ENCODE measurements around the gene NUP62. TPM values are rescaled to one million over a fixed set of nuclear protein-coding genes. Genes with fewer than 3 reads are reported as not detected.

The NUP62 gene
- total RNA-seq, 1 experiment from 2014 or later: 85.2 TPM

- H3K4me1 ChIP-seq (ENCODE audit: control insufficient read depth in 1 of 2, insufficient read depth in 2 of 2, low read length in 2 of 2): peaks cover 6 to 24% of the 10 kb centered on the region in 2 experiments
- no peaks in the 10 kb centered on the region for H3K36me3 ChIP-seq (ENCODE audit: control insufficient read depth in 1 of 2, insufficient read depth in 2 of 2, low read length in 2 of 2)
- intact Hi-C loops (cut with micrococcal nuclease): no loop called here
- DNase-seq (ENCODE audit: low read depth, low spot score) (no peak), ATAC-seq (no peak)
- H3K9me2 ChIP-seq (ENCODE audit: insufficient read depth): no peaks in the 10 kb centered on the region
- no peaks in the 10 kb centered on the region for H4K20me1 ChIP-seq (ENCODE audit: insufficient read depth)
- no peak overlapping the region for H3K4me2 ChIP-seq (ENCODE audit: low read length)
- no peaks in the 10 kb centered on the region for H3K27me3 ChIP-seq (ENCODE audit: insufficient read depth, low read length)
- no peak overlapping the region for H3K4me3 ChIP-seq (replicated peaks in 1 of 2; ENCODE audit: low read depth in 1 of 2, low read length in 2 of 2)
- no TSS peak for BruUV-seq (replicated peaks)
- ChIA-PET CTCF (no interaction called here), RAD21 (ENCODE audit: low non-redundant PET in 1 of 2, low total read pairs in 2 of 2, uncharacterized antibody in 2 of 2, unreplicated experiment in 2 of 2) (interaction anchor here in 1 of 2 experiments (0.6 kb wide), 1 partner anchor 18 kb away, joined by 3 read pairs; no protein-coding TSS in a partner anchor), POLR2A (no interaction called here)
- H3K9ac ChIP-seq (ENCODE audit: low read length): no peak overlapping the region
- H3K79me2 ChIP-seq (ENCODE audit: insufficient read depth, low read length): no peaks in the 10 kb centered on the region
- no peaks in the 10 kb centered on the region for H3K9me3 ChIP-seq (ENCODE audit: control insufficient read depth in 1 of 2, insufficient read depth in 1 of 2, low read depth in 1 of 2, low read length in 2 of 2)
- TF ChIP-seq YY1 (IDR thresholded peaks at IDR 0.05; ENCODE audit: extremely low read depth, insufficient replicate concordance, low read depth, low read length) (no peak), POLR2A (IDR thresholded peaks at IDR 0.05; ENCODE audit: borderline replicate concordance, extremely low read depth, insufficient read depth, insufficient read length) (no peak), EGR1 (IDR thresholded peaks at IDR 0.05; ENCODE audit: low read depth) (no peak), ELF1 (IDR thresholded peaks at IDR 0.05; ENCODE audit: borderline replicate concordance, low read depth) (no peak), ZBTB33 (IDR thresholded peaks at IDR 0.05; ENCODE audit: extremely low read depth, insufficient replicate concordance, low read length) (no peak), ATF3 (IDR thresholded peaks at IDR 0.05) (no peak), REST (IDR thresholded peaks at IDR 0.05; ENCODE audit: low read depth) (no peak), ZFX (IDR thresholded peaks at IDR 0.05) (no peak)
- no peak overlapping the region for H2AFZ ChIP-seq (ENCODE audit: low read depth, low read length, poor library complexity, severe bottlenecking)
- no peak overlapping the region for H3K27ac ChIP-seq (ENCODE audit: low read depth, low read length)
Measured at GRCh38 chr19:49889038-49889686, 40.1 kb downstream of the NUP62 start.
